RKO (cell line): Measurements from ENCODE around the gene CPT1B.
"Not testable (repeated sequence)": the region's sequence is repeated elsewhere in the genome, so short reads cannot be mapped to it uniquely, and the experiment has no call there.

ENCODE experiments used
- DNase-seq: peaks from one replicate; pipeline ENCODE4 v3.0.0-alpha.2; 2016; ENCODE audit warnings: low spot score

The CPT1B gene

DNA sequence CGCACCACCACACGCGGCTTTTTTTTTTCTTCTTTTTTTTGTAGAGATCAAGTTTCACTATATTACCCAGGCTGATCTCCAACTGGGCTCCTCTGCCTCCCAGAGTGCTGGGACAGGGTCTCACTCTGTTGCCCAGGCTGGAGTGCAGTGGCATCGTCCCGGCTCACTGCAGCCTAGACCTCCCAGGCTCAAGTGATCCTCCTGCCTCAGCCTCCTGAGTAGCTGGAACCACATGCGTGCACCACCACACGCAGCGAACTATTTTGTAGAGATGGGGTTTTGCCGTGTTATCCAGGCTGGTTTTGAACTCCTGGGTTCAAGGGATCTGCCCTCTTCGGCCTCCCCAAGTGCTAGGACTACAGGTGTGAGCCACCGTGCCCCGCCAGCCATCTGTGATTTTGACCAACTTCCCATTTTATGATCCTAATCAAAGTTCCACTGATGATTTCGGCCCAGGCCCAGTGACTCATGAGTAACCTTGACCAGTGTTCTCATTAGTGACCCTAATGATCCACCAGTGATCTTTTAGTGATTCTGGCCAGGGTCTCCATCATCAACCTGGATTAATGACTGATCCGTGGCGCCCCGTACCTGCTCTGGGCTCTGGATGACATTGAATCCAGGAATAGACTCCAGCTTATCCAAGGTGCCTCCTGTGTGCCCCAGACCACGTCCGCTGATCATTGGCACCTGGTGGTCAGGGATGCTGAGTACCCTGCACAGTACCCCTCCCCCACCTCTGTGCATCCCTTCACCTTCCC, 50.1 kb downstream of the CPT1B start:
- DNase-seq: no peak

DNA sequence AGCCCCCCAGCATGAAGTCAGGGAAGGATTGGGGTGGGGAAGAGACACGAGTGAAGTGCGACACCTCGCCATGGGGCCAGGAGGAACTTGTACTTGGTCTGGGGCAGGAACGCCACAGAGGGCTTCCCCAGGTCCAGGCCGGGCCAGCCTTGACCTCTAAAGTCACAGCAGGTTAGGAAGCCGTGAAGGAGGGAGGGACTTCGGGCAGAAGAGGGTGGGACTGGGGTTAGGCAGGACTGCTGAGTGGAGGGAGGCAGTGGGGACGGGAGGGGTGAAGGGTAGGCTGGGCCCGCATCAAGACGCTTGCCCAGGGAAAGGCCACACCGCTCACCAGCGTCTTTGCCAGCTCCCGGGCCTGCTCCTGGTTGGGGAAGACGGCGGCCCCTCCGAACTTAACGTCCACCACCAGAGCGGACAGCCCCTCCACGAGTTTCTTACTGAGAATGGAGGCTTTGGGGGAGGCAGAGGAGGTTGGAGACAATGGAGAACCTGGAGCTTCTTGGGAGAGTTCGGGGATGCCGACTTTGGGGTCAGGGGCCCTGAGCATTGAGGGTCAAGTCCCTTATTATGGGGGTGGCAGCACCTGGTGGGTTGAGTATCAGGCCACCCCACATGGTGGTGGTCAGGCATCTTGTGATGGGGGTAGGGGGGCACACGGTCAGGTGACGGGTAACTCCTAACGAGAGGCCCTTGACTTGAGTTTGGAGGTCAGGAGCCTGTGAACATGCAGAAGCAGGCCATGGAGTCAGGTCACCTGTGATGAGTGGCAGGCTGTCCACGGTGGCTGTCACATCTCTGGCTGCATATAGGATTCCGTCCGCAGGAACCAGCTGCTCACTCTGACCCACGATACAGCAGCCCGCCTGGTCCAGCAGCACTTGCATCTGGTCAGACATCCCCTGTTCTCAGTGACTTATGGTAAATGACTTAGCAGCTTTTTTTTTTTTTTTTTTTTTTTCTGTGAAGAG, 51.1 kb downstream of the CPT1B start:
- no peak for DNase-seq

DNA sequence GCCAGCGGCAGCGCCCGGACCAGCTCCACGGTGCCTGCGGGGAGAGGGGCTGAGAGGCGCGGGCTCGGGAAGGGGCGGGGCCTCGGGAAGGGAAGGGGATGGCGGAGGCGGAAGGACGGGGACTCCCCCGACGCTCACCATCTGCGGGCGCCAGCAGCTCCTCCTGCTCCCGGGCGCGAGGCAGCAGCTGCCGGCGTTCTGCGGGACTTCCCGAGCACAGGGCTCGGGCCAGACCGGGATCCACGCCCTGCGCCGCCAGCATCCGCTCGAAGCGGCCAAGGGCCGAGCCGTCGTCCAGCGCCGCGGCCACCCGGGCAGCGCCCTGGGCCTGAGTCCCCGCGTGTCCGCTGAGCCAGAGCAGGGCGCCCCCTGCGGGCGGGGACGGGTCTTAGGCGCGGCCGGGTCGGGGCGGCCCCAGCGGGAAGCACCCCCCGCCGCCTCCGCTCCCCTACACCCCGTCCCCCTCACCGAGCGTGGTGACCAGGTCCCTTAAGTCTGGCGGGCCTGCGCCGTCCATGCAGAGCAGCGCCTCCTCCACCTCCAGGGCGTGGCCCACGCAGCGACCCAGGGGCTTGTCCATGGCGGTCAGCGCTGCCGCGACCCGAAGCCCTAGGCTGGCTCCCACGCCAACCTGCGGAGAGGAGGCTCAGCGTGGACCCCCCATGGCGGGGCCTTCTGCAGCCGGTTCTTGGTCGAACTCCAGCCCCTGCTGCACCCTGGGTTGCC, 52.0 kb downstream of the CPT1B start:
- DNase-seq: no peak

DNA sequence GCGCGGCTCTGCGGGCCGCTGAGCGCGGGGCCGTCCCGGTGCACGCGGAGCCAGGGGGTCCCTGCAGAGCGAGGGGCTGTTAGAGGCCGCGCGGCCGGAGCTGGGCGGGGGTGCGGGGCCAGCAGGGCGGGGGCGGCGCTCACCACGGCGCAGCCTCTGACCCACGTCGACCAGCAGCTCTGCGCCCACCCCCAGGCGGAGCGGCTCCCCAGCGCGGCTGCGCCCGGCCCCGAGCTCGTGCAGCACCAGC, 52.4 kb downstream of the CPT1B start:
- peak; percentile 69 for DNase-seq

DNA sequence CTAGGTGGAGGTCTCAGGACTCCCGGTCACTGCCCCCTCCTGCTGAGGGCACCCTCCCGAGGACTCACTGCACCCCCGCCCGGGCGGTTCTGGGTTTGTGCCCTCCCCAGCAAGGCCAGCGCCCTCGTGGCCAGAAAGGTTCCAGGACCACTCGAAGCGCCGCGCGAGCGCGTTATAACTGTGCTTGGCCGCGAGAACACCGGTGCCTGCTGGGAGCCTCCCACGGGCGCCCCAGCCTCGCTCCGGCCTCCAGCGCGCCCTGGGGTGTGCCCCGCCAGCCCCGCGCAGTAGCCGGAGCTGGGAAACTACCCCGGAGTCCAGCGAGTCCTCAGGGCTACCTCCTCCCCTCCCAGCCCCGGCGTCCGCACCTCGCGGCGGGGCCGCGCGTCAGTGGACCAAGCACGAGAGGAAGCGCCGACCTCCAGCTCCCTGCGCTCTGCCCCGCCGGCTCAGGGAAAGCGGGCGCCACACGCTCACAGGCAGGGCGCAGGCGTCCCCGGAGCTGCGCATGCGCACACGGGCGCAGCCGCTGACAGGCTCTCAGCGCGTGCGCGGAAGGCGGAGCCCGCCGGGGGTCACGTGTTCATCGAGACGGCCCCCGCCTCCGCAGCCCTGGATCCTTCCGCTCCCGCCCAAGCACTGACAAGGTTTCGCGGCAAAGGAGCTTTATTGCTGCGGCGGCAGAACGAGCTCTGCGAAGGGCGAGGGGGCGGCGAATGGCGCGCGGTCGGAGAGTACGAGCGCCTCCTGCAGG, 52.9 kb downstream of the CPT1B start, which contains the start of gene SCO2:
TSS of gene SCO2 (minus strand) at position 495 of the 754 bp plus-strand sequence. CDS start 1,187 bp downstream, outside the sequence.
- DNase-seq: peak; percentile 96

DNA sequence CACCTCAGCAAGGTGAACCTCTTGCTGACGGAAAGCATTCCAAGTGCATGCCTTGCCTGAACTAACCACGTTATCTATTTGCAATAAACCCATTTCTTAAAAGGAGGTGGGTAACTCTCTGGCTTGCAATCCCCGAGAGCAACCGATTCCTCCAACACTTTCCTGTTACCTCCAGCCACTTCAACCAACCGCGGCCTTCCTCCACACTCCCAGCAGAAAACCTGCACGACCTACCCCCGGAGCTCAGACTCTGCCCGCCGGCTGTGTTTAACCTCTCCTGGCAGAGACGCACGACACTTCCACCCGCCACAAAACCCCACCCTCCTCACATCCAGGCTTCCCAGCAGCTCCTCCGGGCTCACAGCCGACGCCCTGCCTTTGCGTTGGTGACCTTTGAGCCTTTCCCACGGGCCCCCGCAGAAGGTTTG, 53.5 kb downstream of the CPT1B start:
- no peak for DNase-seq

DNA sequence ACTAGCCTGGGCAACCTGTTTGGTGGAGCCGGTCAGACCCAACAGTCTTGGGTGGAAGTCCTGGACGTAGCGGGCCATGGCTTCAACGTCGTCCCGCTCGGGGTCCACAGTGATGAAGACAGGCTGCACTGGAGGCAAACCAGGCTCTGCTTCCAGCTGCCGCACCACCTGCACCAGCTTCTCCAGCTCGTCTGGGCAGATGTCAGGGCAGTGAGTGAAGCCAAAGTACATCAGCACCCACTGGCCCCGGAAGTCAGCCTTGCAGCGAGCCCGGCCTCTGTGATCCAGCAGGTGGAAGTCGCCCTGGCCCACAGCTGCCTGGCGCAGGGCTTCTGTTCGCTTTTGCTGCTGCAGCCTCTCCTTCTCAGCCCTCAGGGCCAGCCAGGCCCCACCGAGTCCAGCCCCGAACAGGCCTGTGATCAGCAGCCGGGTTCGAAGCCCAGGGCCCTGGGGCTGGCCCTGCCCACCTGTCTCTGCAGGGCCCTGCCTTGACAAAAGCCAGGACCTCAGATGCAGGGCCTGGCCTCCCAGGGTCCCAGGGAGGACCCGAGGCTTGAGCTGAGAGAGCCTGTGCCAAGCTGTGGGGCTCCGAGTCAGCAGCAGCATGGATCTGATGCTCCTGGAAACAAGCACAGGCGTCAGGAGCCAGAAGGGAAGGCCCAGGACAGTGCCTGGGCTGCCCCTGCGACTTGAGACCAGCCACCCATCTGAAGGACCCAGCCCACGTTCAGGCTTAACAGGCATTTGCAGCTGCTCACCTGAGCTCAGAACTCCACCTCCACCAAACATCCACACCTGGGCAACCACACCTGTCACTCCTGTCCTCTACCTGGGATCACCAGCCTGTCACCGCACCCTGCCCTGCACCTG, 54.2 kb downstream of the CPT1B start:
- DNase-seq: no peak

DNA sequence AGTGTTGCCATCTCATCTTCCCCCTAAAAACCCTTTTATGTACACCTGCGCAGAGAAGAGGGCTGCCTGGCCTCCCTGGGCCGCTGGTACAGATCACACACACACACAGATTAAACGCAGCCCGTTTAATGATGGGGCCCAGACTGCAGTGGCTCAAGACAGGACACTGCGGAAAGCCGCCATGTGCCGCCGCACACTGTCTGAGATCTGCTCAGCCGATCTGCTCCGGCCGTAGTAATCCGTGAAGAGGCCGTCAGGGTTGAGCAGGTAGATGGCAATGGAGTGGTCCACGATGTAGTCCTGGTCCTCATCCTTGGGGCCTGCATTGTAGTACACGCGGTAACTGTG, 54.8 kb downstream of the CPT1B start:
- no peak for DNase-seq

DNA sequence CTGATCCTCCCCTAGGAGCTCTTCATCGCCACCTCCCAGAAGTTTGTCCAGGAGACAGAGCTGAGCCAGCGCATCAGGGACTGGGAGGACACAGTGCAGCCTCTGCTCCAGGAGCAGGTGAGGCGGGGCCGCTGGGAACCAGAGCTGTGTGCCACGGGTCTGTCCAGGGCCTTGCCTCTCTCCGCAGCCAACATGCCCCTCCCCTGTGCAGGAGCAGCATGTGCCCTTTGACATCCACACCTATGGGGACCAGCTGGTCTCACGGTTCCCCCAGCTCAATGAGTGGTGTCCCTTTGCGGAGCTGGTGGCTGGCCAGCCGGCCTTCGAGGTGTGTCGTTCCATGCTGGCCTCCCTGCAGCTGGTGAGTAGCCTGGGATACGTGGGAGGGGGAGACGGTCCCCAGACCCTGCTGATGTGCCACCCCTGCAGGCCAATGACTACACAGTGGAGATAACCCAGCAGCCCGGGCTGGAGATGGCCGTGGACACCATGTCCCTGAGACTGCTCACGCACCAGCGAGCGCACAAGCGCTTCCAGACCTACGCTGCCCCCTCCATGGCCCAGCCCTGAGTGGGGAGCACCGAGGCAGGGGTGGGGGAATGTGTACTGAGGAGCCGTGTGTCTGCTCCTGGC, 55.3 kb downstream of the CPT1B start:
- no peak for DNase-seq

DNA sequence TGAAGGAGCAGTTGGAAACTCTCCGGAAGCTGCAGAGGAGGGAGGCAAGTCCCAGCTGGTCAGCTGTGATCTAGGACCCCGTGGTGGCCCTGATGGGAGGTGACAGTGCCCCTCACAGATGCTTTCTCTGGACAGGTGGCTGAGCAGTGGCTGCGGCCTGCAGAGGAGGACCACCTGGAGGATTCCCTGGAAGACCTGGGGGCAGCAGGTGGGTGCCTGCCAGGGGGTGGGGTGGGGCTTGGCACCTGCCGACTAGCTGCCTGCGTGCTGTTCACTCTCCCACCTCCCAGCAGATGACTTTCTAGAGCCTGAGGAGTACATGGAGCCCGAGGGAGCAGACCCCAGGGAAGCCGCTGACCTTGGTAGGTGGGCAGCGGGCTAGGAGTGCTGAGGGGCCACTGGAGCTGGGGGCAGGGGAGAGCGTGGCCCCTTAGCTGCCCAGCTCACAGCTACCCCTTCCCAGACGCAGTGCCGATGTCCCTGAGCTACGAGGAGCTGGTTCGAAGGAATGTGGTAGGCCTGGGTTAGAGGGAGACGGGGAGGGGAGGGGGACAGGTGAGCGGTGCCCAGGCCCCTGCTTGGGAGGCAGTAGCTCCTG, 55.9 kb downstream of the CPT1B start:
- no peak for DNase-seq

DNA sequence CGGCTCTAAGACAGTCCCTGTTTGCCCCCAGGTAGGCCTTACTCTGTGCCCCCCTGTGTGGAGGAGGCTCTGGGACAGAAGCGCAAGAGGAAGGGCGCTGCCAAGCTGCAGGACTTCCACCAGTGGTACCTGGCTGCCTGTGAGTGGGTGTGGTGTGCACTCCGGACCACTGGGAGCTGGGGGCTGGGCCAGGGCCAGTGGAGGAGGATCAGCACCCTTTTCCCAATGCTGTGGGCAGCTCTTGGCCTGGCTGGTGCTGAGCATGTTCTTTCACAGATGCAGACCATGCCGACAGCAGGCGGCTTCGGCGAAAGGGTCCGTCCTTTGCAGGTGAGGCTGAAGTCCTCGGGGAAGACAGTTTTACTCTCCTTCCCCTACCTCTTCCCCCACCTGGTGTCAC, 56.5 kb downstream of the CPT1B start:
- DNase-seq: no peak

DNA sequence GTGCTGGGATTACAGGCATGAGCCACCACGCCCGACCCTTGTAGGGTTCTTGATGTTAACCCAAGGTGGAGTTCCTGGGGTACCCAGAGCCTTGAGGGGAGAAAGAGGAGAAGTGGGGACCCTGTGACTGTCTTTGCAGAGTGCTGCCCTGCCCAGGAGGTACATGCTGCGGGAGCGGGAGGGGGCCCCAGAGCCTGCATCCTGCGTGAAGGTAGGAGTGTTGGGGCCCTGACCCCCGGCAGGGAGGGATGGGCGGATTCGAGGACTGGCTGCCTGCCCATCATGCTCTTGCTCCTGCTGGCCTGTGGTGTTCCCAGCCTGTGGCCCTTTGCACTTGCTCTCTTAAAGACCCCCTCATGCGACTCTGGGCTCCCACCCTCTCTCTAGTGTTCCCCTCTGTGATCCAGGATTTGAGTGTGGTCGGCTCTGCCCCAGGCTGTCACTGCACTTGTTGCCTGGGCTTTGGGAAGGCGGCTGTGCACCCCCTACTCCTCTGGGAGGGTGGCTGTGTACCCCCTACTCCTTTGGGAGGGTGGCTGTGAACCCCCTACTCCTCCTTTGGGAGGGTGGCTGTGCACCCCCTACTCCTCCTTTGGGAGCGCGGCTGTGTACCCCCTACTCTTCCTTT, 57.3 kb downstream of the CPT1B start:
- DNase-seq: no peak

DNA sequence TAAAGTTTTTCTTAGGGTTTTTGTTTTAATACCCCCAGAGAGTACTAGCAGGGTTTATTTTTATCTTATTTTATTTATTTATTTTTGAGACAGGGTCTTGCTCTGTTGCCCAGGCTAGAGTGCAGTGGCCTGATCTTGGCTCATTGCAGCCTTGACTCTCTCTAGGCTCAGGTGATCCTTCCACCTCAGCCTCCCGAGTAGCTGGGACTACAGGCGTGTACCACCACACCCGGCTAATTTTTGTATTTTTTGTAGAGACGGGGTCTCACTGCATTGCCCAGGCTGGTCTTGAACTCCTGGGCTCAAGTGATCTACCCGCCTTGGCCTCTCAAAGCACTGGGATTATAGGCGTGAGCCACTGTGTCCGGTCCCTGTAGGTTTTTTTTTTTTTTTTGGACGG, 58.0 kb downstream of the CPT1B start:
- DNase-seq: not testable (repeated sequence)

DNA sequence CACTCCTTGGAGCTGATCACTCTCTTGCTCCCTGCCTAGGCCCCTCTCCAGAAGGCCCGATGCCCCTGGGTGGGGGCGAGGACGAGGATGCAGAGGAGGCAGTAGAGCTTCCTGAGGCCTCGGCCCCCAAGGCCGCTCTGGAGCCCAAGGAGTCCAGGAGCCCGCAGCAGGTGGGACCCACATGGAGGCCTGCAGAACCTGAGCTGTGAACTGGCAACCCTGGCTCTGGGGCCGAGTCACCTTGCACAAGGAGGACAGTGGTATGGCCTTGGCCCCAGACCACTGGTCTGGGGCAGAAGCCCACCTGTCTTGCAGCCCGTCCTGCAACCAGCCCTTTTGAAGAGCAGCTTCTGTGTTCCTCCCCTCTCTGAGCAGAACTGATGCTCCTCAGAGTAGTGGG, 59.1 kb downstream of the CPT1B start:
- DNase-seq: no peak
